IMR-90 (cell line): ENCODE measurements around the gene SH3BGRL.

Source experiments
- FOS ChIP-seq: fragments of 150-350 bp; IDR thresholded peaks from 2 replicates; pipeline ENCODE4 v1.6.1; 2016; ENCODE audit warnings: low read depth, low read length
- POLR2A ChIP-seq: IDR thresholded peaks from 2 replicates; pipeline ENCODE4 v1.6.1; 2012; ENCODE audit warnings: mild to moderate bottlenecking, low read depth, low read length
- TF ChIP-seq, protein P1 (sequence below): conservative IDR thresholded peaks from 2 replicates; pipeline ENCODE4 v1.5.1; 2012; ENCODE audit warnings: mild to moderate bottlenecking, low read depth, low read length, improper control_type of control experiment

DNA sequence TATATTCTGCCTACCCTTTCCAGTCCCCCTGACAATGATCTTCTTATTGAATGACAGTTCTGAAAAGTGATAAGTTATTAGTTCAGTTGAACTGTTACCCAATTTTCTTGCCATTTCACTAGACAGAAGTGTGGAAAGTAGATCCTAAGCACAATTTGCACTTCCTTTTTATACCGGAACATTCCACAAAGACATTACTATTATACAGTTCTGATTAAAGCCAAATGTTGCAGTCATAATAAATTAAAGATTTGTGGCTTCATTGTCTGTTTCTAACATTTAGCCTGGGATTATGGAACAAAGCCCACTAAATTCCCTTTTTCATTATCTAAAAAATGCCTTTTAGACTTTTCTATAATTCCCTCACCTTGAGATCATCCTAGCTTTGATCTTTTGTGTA lies 13.8 kb downstream of the SH3BGRL start:
- TF ChIP-seq POLR2A: no peak
- TF ChIP-seq, protein P1, sequence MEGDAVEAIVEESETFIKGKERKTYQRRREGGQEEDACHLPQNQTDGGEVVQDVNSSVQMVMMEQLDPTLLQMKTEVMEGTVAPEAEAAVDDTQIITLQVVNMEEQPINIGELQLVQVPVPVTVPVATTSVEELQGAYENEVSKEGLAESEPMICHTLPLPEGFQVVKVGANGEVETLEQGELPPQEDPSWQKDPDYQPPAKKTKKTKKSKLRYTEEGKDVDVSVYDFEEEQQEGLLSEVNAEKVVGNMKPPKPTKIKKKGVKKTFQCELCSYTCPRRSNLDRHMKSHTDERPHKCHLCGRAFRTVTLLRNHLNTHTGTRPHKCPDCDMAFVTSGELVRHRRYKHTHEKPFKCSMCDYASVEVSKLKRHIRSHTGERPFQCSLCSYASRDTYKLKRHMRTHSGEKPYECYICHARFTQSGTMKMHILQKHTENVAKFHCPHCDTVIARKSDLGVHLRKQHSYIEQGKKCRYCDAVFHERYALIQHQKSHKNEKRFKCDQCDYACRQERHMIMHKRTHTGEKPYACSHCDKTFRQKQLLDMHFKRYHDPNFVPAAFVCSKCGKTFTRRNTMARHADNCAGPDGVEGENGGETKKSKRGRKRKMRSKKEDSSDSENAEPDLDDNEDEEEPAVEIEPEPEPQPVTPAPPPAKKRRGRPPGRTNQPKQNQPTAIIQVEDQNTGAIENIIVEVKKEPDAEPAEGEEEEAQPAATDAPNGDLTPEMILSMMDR: no peak
- no peak for TF ChIP-seq FOS
